ENCODE results near the gene DOCK10. TPM values are rescaled to one million over a fixed set of nuclear protein-coding genes. Genes with fewer than 3 reads are reported as not detected.

DOCK10 gene
- total RNA-seq, 1 experiment from 2014 or later: 5.8 TPM

- Histone ChIP-seq H3K4me1 (ENCODE audit: control insufficient read depth, insufficient read depth, low read length) (no peaks in the 10 kb centered on the region), H3K36me3 (ENCODE audit: control insufficient read depth, insufficient read depth, low read length) (no peaks in the 10 kb centered on the region), H3K27me3 (ENCODE audit: control insufficient read depth, insufficient read depth, low read length) (no peaks in the 10 kb centered on the region), H3K9me3 (ENCODE audit: control insufficient read depth, insufficient read depth, low read depth, low read length) (no peaks in the 10 kb centered on the region), H3K27ac (ENCODE audit: low read length) (no peak overlapping the region), H3K4me3 (ENCODE audit: low read depth in 2 of 2, low read length in 2 of 2) (no peak overlapping the region)
- TF ChIP-seq REST (IDR thresholded peaks at IDR 0.05; ENCODE audit: insufficient read depth in 1 of 2, low read depth in 2 of 2, low read length in 1 of 2) (no peak), TCF7L2 (IDR thresholded peaks at IDR 0.05; ENCODE audit: low read depth, low read length) (no peak), SIN3A (IDR thresholded peaks at IDR 0.05; ENCODE audit: borderline replicate concordance, insufficient read depth, low read depth, low read length) (no peak), POLR2AphosphoS5 (IDR thresholded peaks at IDR 0.05; ENCODE audit: low read depth, low read length) (no peak)
- TF ChIP-seq, protein P1, sequence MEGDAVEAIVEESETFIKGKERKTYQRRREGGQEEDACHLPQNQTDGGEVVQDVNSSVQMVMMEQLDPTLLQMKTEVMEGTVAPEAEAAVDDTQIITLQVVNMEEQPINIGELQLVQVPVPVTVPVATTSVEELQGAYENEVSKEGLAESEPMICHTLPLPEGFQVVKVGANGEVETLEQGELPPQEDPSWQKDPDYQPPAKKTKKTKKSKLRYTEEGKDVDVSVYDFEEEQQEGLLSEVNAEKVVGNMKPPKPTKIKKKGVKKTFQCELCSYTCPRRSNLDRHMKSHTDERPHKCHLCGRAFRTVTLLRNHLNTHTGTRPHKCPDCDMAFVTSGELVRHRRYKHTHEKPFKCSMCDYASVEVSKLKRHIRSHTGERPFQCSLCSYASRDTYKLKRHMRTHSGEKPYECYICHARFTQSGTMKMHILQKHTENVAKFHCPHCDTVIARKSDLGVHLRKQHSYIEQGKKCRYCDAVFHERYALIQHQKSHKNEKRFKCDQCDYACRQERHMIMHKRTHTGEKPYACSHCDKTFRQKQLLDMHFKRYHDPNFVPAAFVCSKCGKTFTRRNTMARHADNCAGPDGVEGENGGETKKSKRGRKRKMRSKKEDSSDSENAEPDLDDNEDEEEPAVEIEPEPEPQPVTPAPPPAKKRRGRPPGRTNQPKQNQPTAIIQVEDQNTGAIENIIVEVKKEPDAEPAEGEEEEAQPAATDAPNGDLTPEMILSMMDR (IDR thresholded peaks at IDR 0.05): no peak
- POLR2A ChIA-PET: interaction anchor here (0.6 to 0.7 kb wide), 2 partner anchors 51 to 302 kb away, joined by 3 to 4 read pairs; no protein-coding TSS in a partner anchor
- no peak for ATAC-seq
- CTCF ChIA-PET: no interaction called here
- no TSS peak for BruUV-seq (replicated peaks)
- intact Hi-C loops (cut with micrococcal nuclease; ENCODE audit: unreplicated experiment): no loop called here
- no peak for DNase-seq (ENCODE audit: low read depth, low spot score)
- in situ Hi-C loops (cut with HindIII; ENCODE audit: low pct_unique_long_range_greater_than_20kb, low sequenced_read_pairs): no loop called here
Measured at GRCh38 chr2:224881846-224882245, 160.4 kb downstream of the DOCK10 start.

- DNase-seq (ENCODE audit: low read depth, low spot score) (no peak), ATAC-seq (no peak)
- BruUV-seq (replicated peaks): no TSS peak
- no peak for TF ChIP-seq TCF7L2 (IDR thresholded peaks at IDR 0.05; ENCODE audit: low read depth, low read length)
- TF ChIP-seq REST (IDR thresholded peaks at IDR 0.05; ENCODE audit: insufficient read depth in 1 of 2, low read depth in 2 of 2, low read length in 1 of 2): no peak
- no peak for TF ChIP-seq POLR2AphosphoS5 (IDR thresholded peaks at IDR 0.05; ENCODE audit: low read depth, low read length)
- TF ChIP-seq, protein P1 (IDR thresholded peaks at IDR 0.05): no peak
- no peak for TF ChIP-seq SIN3A (IDR thresholded peaks at IDR 0.05; ENCODE audit: borderline replicate concordance, insufficient read depth, low read depth, low read length)
- in situ Hi-C loops (cut with HindIII; ENCODE audit: low pct_unique_long_range_greater_than_20kb, low sequenced_read_pairs): no loop called here
- no peaks in the 10 kb centered on the region for H3K4me1 ChIP-seq (ENCODE audit: control insufficient read depth, insufficient read depth, low read length)
- H3K36me3 ChIP-seq (ENCODE audit: control insufficient read depth, insufficient read depth, low read length): no peaks in the 10 kb centered on the region
- H3K27me3 ChIP-seq (ENCODE audit: control insufficient read depth, insufficient read depth, low read length): no peaks in the 10 kb centered on the region
- no peak overlapping the region for H3K4me3 ChIP-seq (ENCODE audit: low read depth in 2 of 2, low read length in 2 of 2)
- POLR2A ChIA-PET: no interaction called here
- no peak overlapping the region for H3K27ac ChIP-seq (ENCODE audit: low read length)
- H3K9me3 ChIP-seq (ENCODE audit: control insufficient read depth, insufficient read depth, low read depth, low read length): no peaks in the 10 kb centered on the region
- intact Hi-C loops (cut with micrococcal nuclease; ENCODE audit: unreplicated experiment): no loop called here
- CTCF ChIA-PET: no interaction called here
Measured at GRCh38 chr2:224876522-224876921, 165.7 kb downstream of the DOCK10 start.

All from Panc1 (cell line).